K562 (cell line): ENCODE data around the gene ARL14EP. TPM values are rescaled to one million over a fixed set of nuclear protein-coding genes. Genes with fewer than 3 reads are reported as not detected.
A peak's percentile ranks its signal among the peaks of the same experiment; 100 is the strongest.

ENCODE experiments used
- CEBPB ChIP-seq: fragments of 450-650 bp; IDR thresholded peaks from 2 replicates; pipeline ENCODE4 v1.6.1; 2016; ENCODE audit warnings: missing genetic modification characterization, missing compliant biosample characterization
- FOXJ2 ChIP-seq: fragments of 200-800 bp; sonication (Bioruptor generic); IDR thresholded peaks from 2 replicates; pipeline ENCODE4 v1.6.1; 2016; ENCODE audit warnings: missing genetic modification characterization, missing compliant biosample characterization
- HEY1 ChIP-seq: fragments of 250-450 bp; sonication (Bioruptor Pico); IDR thresholded peaks from 2 replicates; pipeline ENCODE4 v1.5.0; 2020; ENCODE audit warnings: mild to moderate bottlenecking, moderate library complexity, borderline replicate concordance
- MTA3 ChIP-seq: fragments of 450-650 bp; formaldehyde crosslinking; IDR thresholded peaks from 2 replicates; pipeline ENCODE4 v1.6.1; 2017; ENCODE audit warnings: mild to moderate bottlenecking, borderline replicate concordance
- ZBED1 ChIP-seq: IDR thresholded peaks from 2 replicates; pipeline ENCODE4 v1.6.1; 2014
- polyA plus RNA-seq, 8 experiments: library from polyadenylated mRNA; depleted of rRNA in 4 of 8; stranded (reverse) in 5 of 8; unstranded in 3 of 8; fragments of >200 nt; fragmentation: Nextera tagmentation in 2 of 8; fragmentation: Illumina TruSeq in 1 of 8; extraction: Ambion mirVana in 2 of 8; extraction: Trizol in 1 of 8; gene quantifications; 2 replicates each; pipeline versions ENCODE4 v1.2.1 to v1.2.3, GENCODE V29; 2011 to 2014; ENCODE audit warnings: inconsistent platforms in 1 of 8, missing spikeins in 1 of 8
- total RNA-seq, 7 experiments: library from RNA; depleted of rRNA in 6 of 7; stranded (reverse); fragments of >200 nt in 6 of 7; fragmentation: Illumina TruSeq in 2 of 7; extraction: Trizol in 2 of 7; gene quantifications; 2 replicates each; pipeline versions ENCODE4 v1.2.1 to v1.2.3, GENCODE V29; 2011 to 2021; ENCODE audit warnings: low replicate concordance in 1 of 7
- TF ChIP-seq, protein P1 (sequence below): fragments of 450-650 bp; IDR thresholded peaks from 2 replicates; pipeline ENCODE4 v1.6.1; 2016; ENCODE audit warnings: mild to moderate bottlenecking, moderate library complexity
- TF ChIP-seq, protein P2 (sequence below): sonication (generic); formaldehyde crosslinking; IDR thresholded peaks from 2 replicates; pipeline ENCODE4 v1.8.1; 2023; ENCODE audit warnings: missing genetic modification reagents, mild to moderate bottlenecking, borderline replicate concordance
- TF ChIP-seq, protein P3 (sequence below): fragments of 250-450 bp; sonication (Bioruptor Pico); IDR thresholded peaks from 2 replicates; pipeline ENCODE4 v1.8.0; 2021; ENCODE audit warnings: mild to moderate bottlenecking, moderate library complexity

ARL14EP gene
- total and polyA plus RNA-seq, 9 of the 15 experiments (the other 6 are each of a cell fraction or from before 2014, with no cell fraction given) = 11.4 to 42.7 (median 25.9) TPM

DNA sequence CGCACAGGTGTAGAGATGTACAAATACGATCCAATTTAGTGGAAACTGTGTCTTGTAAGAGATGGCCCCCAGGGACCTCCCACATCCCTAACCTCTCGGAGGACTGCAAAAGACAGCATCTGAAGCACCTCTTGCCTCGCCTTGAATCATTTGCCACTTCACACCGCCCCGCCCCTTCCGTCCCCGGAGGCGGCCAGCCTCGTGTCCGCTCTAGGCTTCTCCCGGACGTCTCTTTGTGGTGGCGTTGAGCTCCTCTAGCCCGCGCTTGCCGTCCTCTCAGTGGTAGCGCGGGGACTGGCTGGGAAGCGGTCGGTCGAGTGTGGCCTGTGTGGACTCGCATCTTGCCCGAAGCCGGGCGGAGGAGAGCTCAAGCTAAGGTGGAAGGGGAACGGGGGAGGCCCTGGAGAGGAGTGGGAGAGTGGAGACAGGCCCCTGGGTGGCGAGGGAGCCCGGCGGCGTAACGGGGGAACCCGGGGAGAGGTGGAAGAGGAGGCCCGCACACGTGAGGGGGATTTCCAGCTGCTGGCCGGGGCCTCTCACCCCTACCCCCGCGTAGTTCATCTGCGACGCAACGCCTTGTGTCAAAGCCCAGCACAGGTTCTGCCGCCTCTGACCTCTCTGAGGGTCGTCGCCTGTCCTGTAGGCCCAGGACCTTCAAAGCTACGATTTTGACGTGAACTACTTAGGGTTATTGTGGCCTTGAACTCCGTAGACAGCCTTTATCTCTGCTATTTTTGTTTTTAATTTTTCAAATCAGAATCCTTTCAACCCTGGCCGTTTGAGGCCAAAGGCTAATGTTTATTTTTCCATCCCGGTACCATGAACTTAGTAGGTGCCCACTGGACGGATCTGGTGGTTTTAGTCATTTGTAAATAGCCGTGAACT is at the start of gene ARL14EP (continued):
- peak; percentile 27; the same call in 1 of the 2 replicates for TF ChIP-seq HEY1 (CRISPR knock-in tag)
- TF ChIP-seq ZBED1 = no peak
- TF ChIP-seq MTA3 = peak; percentile 92
- no peak for TF ChIP-seq CEBPB (tag)
- TF ChIP-seq FOXJ2 = peak; percentile 58; the same call in 1 of the 2 replicates
- TF ChIP-seq, protein P1, sequence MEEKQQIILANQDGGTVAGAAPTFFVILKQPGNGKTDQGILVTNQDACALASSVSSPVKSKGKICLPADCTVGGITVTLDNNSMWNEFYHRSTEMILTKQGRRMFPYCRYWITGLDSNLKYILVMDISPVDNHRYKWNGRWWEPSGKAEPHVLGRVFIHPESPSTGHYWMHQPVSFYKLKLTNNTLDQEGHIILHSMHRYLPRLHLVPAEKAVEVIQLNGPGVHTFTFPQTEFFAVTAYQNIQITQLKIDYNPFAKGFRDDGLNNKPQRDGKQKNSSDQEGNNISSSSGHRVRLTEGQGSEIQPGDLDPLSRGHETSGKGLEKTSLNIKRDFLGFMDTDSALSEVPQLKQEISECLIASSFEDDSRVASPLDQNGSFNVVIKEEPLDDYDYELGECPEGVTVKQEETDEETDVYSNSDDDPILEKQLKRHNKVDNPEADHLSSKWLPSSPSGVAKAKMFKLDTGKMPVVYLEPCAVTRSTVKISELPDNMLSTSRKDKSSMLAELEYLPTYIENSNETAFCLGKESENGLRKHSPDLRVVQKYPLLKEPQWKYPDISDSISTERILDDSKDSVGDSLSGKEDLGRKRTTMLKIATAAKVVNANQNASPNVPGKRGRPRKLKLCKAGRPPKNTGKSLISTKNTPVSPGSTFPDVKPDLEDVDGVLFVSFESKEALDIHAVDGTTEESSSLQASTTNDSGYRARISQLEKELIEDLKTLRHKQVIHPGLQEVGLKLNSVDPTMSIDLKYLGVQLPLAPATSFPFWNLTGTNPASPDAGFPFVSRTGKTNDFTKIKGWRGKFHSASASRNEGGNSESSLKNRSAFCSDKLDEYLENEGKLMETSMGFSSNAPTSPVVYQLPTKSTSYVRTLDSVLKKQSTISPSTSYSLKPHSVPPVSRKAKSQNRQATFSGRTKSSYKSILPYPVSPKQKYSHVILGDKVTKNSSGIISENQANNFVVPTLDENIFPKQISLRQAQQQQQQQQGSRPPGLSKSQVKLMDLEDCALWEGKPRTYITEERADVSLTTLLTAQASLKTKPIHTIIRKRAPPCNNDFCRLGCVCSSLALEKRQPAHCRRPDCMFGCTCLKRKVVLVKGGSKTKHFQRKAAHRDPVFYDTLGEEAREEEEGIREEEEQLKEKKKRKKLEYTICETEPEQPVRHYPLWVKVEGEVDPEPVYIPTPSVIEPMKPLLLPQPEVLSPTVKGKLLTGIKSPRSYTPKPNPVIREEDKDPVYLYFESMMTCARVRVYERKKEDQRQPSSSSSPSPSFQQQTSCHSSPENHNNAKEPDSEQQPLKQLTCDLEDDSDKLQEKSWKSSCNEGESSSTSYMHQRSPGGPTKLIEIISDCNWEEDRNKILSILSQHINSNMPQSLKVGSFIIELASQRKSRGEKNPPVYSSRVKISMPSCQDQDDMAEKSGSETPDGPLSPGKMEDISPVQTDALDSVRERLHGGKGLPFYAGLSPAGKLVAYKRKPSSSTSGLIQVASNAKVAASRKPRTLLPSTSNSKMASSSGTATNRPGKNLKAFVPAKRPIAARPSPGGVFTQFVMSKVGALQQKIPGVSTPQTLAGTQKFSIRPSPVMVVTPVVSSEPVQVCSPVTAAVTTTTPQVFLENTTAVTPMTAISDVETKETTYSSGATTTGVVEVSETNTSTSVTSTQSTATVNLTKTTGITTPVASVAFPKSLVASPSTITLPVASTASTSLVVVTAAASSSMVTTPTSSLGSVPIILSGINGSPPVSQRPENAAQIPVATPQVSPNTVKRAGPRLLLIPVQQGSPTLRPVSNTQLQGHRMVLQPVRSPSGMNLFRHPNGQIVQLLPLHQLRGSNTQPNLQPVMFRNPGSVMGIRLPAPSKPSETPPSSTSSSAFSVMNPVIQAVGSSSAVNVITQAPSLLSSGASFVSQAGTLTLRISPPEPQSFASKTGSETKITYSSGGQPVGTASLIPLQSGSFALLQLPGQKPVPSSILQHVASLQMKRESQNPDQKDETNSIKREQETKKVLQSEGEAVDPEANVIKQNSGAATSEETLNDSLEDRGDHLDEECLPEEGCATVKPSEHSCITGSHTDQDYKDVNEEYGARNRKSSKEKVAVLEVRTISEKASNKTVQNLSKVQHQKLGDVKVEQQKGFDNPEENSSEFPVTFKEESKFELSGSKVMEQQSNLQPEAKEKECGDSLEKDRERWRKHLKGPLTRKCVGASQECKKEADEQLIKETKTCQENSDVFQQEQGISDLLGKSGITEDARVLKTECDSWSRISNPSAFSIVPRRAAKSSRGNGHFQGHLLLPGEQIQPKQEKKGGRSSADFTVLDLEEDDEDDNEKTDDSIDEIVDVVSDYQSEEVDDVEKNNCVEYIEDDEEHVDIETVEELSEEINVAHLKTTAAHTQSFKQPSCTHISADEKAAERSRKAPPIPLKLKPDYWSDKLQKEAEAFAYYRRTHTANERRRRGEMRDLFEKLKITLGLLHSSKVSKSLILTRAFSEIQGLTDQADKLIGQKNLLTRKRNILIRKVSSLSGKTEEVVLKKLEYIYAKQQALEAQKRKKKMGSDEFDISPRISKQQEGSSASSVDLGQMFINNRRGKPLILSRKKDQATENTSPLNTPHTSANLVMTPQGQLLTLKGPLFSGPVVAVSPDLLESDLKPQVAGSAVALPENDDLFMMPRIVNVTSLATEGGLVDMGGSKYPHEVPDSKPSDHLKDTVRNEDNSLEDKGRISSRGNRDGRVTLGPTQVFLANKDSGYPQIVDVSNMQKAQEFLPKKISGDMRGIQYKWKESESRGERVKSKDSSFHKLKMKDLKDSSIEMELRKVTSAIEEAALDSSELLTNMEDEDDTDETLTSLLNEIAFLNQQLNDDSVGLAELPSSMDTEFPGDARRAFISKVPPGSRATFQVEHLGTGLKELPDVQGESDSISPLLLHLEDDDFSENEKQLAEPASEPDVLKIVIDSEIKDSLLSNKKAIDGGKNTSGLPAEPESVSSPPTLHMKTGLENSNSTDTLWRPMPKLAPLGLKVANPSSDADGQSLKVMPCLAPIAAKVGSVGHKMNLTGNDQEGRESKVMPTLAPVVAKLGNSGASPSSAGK = peak; percentile 88
- TF ChIP-seq, protein P2, sequence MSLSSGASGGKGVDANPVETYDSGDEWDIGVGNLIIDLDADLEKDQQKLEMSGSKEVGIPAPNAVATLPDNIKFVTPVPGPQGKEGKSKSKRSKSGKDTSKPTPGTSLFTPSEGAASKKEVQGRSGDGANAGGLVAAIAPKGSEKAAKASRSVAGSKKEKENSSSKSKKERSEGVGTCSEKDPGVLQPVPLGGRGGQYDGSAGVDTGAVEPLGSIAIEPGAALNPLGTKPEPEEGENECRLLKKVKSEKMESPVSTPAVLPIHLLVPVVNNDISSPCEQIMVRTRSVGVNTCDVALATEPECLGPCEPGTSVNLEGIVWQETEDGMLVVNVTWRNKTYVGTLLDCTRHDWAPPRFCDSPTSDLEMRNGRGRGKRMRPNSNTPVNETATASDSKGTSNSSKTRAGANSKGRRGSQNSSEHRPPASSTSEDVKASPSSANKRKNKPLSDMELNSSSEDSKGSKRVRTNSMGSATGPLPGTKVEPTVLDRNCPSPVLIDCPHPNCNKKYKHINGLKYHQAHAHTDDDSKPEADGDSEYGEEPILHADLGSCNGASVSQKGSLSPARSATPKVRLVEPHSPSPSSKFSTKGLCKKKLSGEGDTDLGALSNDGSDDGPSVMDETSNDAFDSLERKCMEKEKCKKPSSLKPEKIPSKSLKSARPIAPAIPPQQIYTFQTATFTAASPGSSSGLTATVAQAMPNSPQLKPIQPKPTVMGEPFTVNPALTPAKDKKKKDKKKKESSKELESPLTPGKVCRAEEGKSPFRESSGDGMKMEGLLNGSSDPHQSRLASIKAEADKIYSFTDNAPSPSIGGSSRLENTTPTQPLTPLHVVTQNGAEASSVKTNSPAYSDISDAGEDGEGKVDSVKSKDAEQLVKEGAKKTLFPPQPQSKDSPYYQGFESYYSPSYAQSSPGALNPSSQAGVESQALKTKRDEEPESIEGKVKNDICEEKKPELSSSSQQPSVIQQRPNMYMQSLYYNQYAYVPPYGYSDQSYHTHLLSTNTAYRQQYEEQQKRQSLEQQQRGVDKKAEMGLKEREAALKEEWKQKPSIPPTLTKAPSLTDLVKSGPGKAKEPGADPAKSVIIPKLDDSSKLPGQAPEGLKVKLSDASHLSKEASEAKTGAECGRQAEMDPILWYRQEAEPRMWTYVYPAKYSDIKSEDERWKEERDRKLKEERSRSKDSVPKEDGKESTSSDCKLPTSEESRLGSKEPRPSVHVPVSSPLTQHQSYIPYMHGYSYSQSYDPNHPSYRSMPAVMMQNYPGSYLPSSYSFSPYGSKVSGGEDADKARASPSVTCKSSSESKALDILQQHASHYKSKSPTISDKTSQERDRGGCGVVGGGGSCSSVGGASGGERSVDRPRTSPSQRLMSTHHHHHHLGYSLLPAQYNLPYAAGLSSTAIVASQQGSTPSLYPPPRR (CRISPR knock-in tag) = no peak
- TF ChIP-seq, protein P3, sequence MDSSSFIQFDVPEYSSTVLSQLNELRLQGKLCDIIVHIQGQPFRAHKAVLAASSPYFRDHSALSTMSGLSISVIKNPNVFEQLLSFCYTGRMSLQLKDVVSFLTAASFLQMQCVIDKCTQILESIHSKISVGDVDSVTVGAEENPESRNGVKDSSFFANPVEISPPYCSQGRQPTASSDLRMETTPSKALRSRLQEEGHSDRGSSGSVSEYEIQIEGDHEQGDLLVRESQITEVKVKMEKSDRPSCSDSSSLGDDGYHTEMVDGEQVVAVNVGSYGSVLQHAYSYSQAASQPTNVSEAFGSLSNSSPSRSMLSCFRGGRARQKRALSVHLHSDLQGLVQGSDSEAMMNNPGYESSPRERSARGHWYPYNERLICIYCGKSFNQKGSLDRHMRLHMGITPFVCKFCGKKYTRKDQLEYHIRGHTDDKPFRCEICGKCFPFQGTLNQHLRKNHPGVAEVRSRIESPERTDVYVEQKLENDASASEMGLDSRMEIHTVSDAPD (CRISPR knock-in tag) = no peak
